ENCODE results near the gene ZNF608.

Gene ZNF608

GRCh38 chr5:124745928-124746915 lies at the start of gene ZNF608:
TSS of gene ZNF608 (minus strand) at chr5:124746639. CDS start at chr5:124744989, 1,650 bp downstream.
- peak; percentile 61 for DNase-seq (ENCODE audit: low spot score)

- no peak for DNase-seq (ENCODE audit: low spot score)
Observed at GRCh38 chr5:124795829-124796228, 49.4 kb upstream of the ZNF608 start.

GRCh38 chr5:124790895-124791732 lies 44.7 kb upstream of the ZNF608 start:
- no peak for DNase-seq (ENCODE audit: low spot score)

GRCh38 chr5:124790301-124790894 lies 44.0 kb upstream of the ZNF608 start:
- DNase-seq (ENCODE audit: low spot score) = no peak

- DNase-seq (ENCODE audit: low spot score) = no peak
Observed at GRCh38 chr5:124789104-124789605, 42.7 kb upstream of the ZNF608 start.

GRCh38 chr5:124783794-124784193 lies 37.4 kb upstream of the ZNF608 start:
- no peak for DNase-seq (ENCODE audit: low spot score)

GRCh38 chr5:124783285-124783684 lies 36.8 kb upstream of the ZNF608 start:
- DNase-seq (ENCODE audit: low spot score) = no peak

- DNase-seq (ENCODE audit: low spot score) = no peak
Observed at GRCh38 chr5:124782262-124782661, 35.8 kb upstream of the ZNF608 start.

- DNase-seq (ENCODE audit: low spot score) = no peak
Observed at GRCh38 chr5:124780011-124780410, 33.6 kb upstream of the ZNF608 start.

- no peak for DNase-seq (ENCODE audit: low spot score)
Observed at GRCh38 chr5:124773315-124774311, 27.2 kb upstream of the ZNF608 start.

- DNase-seq (ENCODE audit: low spot score) = no peak
Observed at GRCh38 chr5:124772457-124773200, 26.2 kb upstream of the ZNF608 start.

- DNase-seq (ENCODE audit: low spot score) = no peak
Observed at GRCh38 chr5:124771761-124772160, 25.3 kb upstream of the ZNF608 start.

- no peak for DNase-seq (ENCODE audit: low spot score)
Observed at GRCh38 chr5:124764992-124765611, 18.7 kb upstream of the ZNF608 start.

- DNase-seq (ENCODE audit: low spot score) = no peak
Observed at GRCh38 chr5:124764585-124764984, 18.1 kb upstream of the ZNF608 start.

- no peak for DNase-seq (ENCODE audit: low spot score)
Observed at GRCh38 chr5:124761010-124761409, 14.6 kb upstream of the ZNF608 start.

GRCh38 chr5:124760608-124761007 lies 14.2 kb upstream of the ZNF608 start:
- DNase-seq (ENCODE audit: low spot score) = no peak

GRCh38 chr5:124755565-124755964 lies 9.1 kb upstream of the ZNF608 start:
- DNase-seq (ENCODE audit: low spot score) = no peak

- DNase-seq (ENCODE audit: low spot score) = no peak
Observed at GRCh38 chr5:124755041-124755440, 8.6 kb upstream of the ZNF608 start.

GRCh38 chr5:124754206-124754927 lies 7.9 kb upstream of the ZNF608 start:
- DNase-seq (ENCODE audit: low spot score) = no peak

Measured in ecto neural progenitor cell (in vitro differentiated cells).